Naive thymus-derived CD4-positive, alpha-beta T cell (primary cell): ENCODE measurements around the gene MIS12. TPM values are rescaled to one million over a fixed set of nuclear protein-coding genes. Genes with fewer than 3 reads are reported as not detected.

ENCODE experiments used
- ATAC-seq: fragments of 150-1000 bp; cut with Tn5 transposase; 2 replicates; pipeline ENCODE4 v1.10.0; 2021; ENCODE audit warnings: mild to moderate bottlenecking, moderate library complexity
- CTCF ChIA-PET: fragments of 350-600 bp; sonication (Branson Sonifier 250); formaldehyde crosslinking; loops from one replicate; lab custom pipeline; 2021; ENCODE audit warnings: antibody characterized with exemption; lab: Charles Lee
- POLR2A ChIA-PET: fragments of 350-600 bp; sonication (Branson Sonifier 250); formaldehyde crosslinking; loops from one replicate; lab custom pipeline; 2021; ENCODE audit warnings: antibody characterized with exemption, inconsistent platforms; lab: Charles Lee
- DNase-seq, 9 donors: peaks; one replicate each; pipeline versions ENCODE4 v3.0.0 to v3.0.0-alpha.2; 2020 to 2022; ENCODE audit warnings: mixed read lengths in 1 of 9
- H3K27ac ChIP-seq: one replicate; pipeline ENCODE4 v1.7.0; 2013; ENCODE audit warnings: mild to moderate bottlenecking, low read depth, low read length, moderate library complexity
- H3K27me3 ChIP-seq, 2 donors: one replicate each; pipeline ENCODE4 v1.7.0; 2013; ENCODE audit warnings: low read length in 2 of 2, mild to moderate bottlenecking in 2 of 2, moderate library complexity in 2 of 2; ENCODE audit not compliant: control insufficient read depth in 2 of 2, insufficient read depth in 2 of 2
- H3K36me3 ChIP-seq, 3 experiments: 1 replicate in 2 of 3; 2 replicates in 1 of 3; pipeline ENCODE4 v1.7.0; 2013; ENCODE audit warnings: low read length in 3 of 3, mild to moderate bottlenecking in 3 of 3, moderate library complexity in 1 of 3; ENCODE audit not compliant: insufficient read depth in 3 of 3, control insufficient read depth in 2 of 3
- H3K4me1 ChIP-seq, 2 donors: one replicate each; pipeline ENCODE4 v1.7.0; 2013; ENCODE audit warnings: low read length in 2 of 2, mild to moderate bottlenecking in 2 of 2, moderate library complexity in 1 of 2; ENCODE audit not compliant: control insufficient read depth in 2 of 2, insufficient read depth in 2 of 2
- H3K4me3 ChIP-seq: 2 replicates; pipeline ENCODE4 v1.7.0; 2013; ENCODE audit warnings: mild to moderate bottlenecking, low read length
- H3K9me3 ChIP-seq, 3 experiments: 1 replicate in 2 of 3; 2 replicates in 1 of 3; pipeline ENCODE4 v1.7.0; 2013; ENCODE audit warnings: low read length in 3 of 3; ENCODE audit not compliant: control insufficient read depth in 2 of 3
- H3K27ac Mint-ChIP-seq, 9 donors: one replicate each; pipeline ENCODE4 v1.8.0; 2020 to 2022; ENCODE audit warnings: mixed read lengths in 9 of 9, mild to moderate bottlenecking in 8 of 9, moderate library complexity in 5 of 9, inconsistent platforms in 2 of 9
- H3K27me3 Mint-ChIP-seq, 5 donors: one replicate each; pipeline ENCODE4 v1.8.0; 2021 to 2022; ENCODE audit warnings: mixed read lengths in 5 of 5, mild to moderate bottlenecking in 1 of 5
- H3K36me3 Mint-ChIP-seq, 5 donors: one replicate each; pipeline ENCODE4 v1.8.0; 2020 to 2022; ENCODE audit warnings: mixed read lengths in 5 of 5, mild to moderate bottlenecking in 3 of 5, inconsistent platforms in 1 of 5
- H3K4me1 Mint-ChIP-seq, 7 donors: one replicate each; pipeline ENCODE4 v1.8.0; 2020 to 2022; ENCODE audit warnings: mixed read lengths in 7 of 7, mild to moderate bottlenecking in 3 of 7, inconsistent platforms in 1 of 7
- H3K4me3 Mint-ChIP-seq, 10 donors: one replicate each; pipeline ENCODE4 v1.8.0; 2020 to 2022; ENCODE audit warnings: mild to moderate bottlenecking in 10 of 10, mixed read lengths in 10 of 10, moderate library complexity in 6 of 10, inconsistent platforms in 2 of 10
- H3K9me3 Mint-ChIP-seq, 11 donors: one replicate each; pipeline ENCODE4 v1.8.0; 2020 to 2022; ENCODE audit warnings: mixed read lengths in 11 of 11, mild to moderate bottlenecking in 4 of 11, inconsistent platforms in 1 of 11, moderate library complexity in 1 of 11
- intact Hi-C, 2 donors: fragments of 100-400 bp; cut with micrococcal nuclease; formaldehyde crosslinking; loops; one replicate each; pipeline ENCODE4 v1.15.1; 2023
- polyA plus RNA-seq, 2 donors: library from polyadenylated mRNA; unstranded; fragments of 300-500 nt; fragmentation: Illumina TruSeq; gene quantifications; one replicate each; pipeline ENCODE4 v1.2.3, GENCODE V29; 2021
- total RNA-seq, 6 experiments: library from RNA in 5 of 6; stranded (reverse) in 5 of 6; gene quantifications; 1 replicate in 5 of 6; 2 replicates in 1 of 6; pipeline ENCODE4 v1.2.3 and lab custom pipeline; 2021 to 2026

Gene MIS12
- total and polyA plus RNA-seq, 7 experiments from 2014 or later = 16.3 to 53.6 (median 26.9) TPM

DNA sequence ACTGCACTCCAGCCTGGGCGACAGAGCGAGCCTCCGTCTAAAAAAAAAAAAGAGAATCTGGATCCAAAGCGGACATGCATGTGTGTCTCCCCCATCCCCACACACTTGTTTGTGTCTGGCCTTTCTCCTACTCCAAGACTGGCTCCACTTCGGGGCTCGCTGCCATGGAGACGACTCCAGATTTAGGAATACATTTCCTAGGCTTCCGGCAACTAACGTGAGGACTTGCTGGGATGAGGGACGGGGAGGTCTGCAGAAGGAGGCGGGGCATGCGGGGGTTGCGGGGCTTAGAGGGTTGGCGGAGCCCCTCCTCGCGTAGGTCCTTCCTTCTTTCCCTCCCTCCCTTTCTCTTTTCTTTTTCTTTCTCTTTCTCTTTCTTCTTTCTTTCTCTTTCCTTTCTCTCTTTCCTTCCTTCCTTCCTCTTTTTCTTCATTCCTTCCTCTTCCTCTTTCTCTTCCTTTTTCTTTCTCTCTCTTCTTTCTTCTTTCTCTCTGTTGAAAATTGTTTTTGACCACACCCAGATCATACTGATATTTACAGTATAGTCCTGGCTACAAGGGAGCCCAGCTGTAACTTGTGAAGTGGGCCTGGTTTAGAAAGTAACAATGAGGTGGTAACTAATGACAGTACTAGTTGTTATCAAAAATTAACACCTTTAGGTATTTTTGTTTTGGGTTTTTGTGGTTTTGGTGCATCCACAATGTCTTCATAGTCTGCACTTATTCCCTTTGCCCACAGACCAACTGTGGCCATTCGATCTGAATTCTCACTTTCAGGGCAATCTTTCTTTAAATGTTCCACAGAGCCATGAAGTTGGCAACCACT lies 25.2 kb downstream of the MIS12 start:
- Mint-ChIP-seq H3K9me3 (peaks cover 0 to 7% (median 0%) of the 10 kb centered on the region in 11 donors), H3K36me3 (peaks cover 20 to 66% (median 57%) of the 10 kb centered on the region in 5 donors), H3K27me3 (no peaks in the 10 kb centered on the region), H3K4me3 (peak overlapping the region in 2 of 10 donors; percentile 12 to 29), H3K4me1 (peaks cover 27 to 47% (median 39%) of the 10 kb centered on the region in 7 donors), H3K27ac (peak overlapping the region in 8 of 9 donors; percentile 39 to 86 (median 67))
- ChIA-PET CTCF (no interaction called here), POLR2A (interaction anchor here (1.3 kb wide), 1 partner anchor 25 kb away, joined by 5 read pairs; no protein-coding TSS in a partner anchor)
- Histone ChIP-seq H3K27me3 (no peaks in the 10 kb centered on the region), H3K36me3 (peaks cover 6 to 44% (median 13%) of the 10 kb centered on the region in 3 experiments), H3K9me3 (no peaks in the 10 kb centered on the region), H3K4me1 (peaks cover 21 to 23% of the 10 kb centered on the region in 2 donors), H3K4me3 (no peak overlapping the region), H3K27ac (no peak overlapping the region)
- DNase-seq (no peak), ATAC-seq (no peak)
- intact Hi-C loops = no loop called here

- Mint-ChIP-seq H3K36me3 (peaks cover 32 to 72% (median 63%) of the 10 kb centered on the region in 5 donors), H3K4me1 (peaks cover 27 to 47% (median 36%) of the 10 kb centered on the region in 7 donors), H3K27me3 (no peaks in the 10 kb centered on the region), H3K9me3 (peaks cover 0 to 7% (median 0%) of the 10 kb centered on the region in 11 donors), H3K4me3 (peak overlapping the region; percentile 4 to 73 (median 57)), H3K27ac (peak overlapping the region; percentile 14 to 89 (median 78))
- Histone ChIP-seq H3K27ac (peak overlapping the region; percentile 36), H3K4me3 (no peak overlapping the region), H3K4me1 (peaks cover 21 to 23% of the 10 kb centered on the region in 2 donors), H3K9me3 (no peaks in the 10 kb centered on the region), H3K27me3 (no peaks in the 10 kb centered on the region), H3K36me3 (peaks cover 6 to 57% (median 13%) of the 10 kb centered on the region in 3 experiments)
- peak; percentile 78 for ATAC-seq
- intact Hi-C loops = loop anchor here in 1 of 2 donors (1.0 kb wide), 2 partner anchors 12 to 27 kb away; partner anchors contain the start of genes DERL2 and MIS12
- peak in 7 of 9 donors; percentile 27 to 62 (median 57) for DNase-seq
- CTCF ChIA-PET = no interaction called here
- POLR2A ChIA-PET = interaction anchor here (1.3 kb wide), 1 partner anchor 70 kb away, joined by 3 read pairs; no protein-coding TSS in a partner anchor
Measured at GRCh38 chr17:5513628-5514027, 27.3 kb downstream of the MIS12 start.

GRCh38 chr17:5514976-5515375 lies 28.6 kb downstream of the MIS12 start:
- H3K27me3 ChIP-seq = no peaks in the 10 kb centered on the region
- peak overlapping the region in 4 of 9 donors; percentile 18 to 59 (median 24) for H3K27ac Mint-ChIP-seq
- DNase-seq = no peak
- peak overlapping the region in 2 of 10 donors; percentile 48 to 55 for H3K4me3 Mint-ChIP-seq
- H3K27me3 Mint-ChIP-seq = no peaks in the 10 kb centered on the region
- ChIA-PET CTCF (no interaction called here), POLR2A (interaction anchor here (1.7 kb wide), 1 partner anchor 12 kb away, joined by 6 read pairs; no protein-coding TSS in a partner anchor)
- peaks cover 26 to 47% (median 36%) of the 10 kb centered on the region in 7 donors for H3K4me1 Mint-ChIP-seq
- no peak overlapping the region for H3K27ac ChIP-seq
- intact Hi-C loops = no loop called here
- H3K36me3 ChIP-seq = peaks cover 6 to 45% (median 13%) of the 10 kb centered on the region in 3 experiments
- H3K9me3 ChIP-seq = no peaks in the 10 kb centered on the region
- peaks cover 0 to 7% (median 0%) of the 10 kb centered on the region in 11 donors for H3K9me3 Mint-ChIP-seq
- peaks cover 21 to 23% of the 10 kb centered on the region in 2 donors for H3K4me1 ChIP-seq
- H3K36me3 Mint-ChIP-seq = peaks cover 32 to 64% (median 59%) of the 10 kb centered on the region in 5 donors
- H3K4me3 ChIP-seq = no peak overlapping the region
- ATAC-seq = no peak

DNA sequence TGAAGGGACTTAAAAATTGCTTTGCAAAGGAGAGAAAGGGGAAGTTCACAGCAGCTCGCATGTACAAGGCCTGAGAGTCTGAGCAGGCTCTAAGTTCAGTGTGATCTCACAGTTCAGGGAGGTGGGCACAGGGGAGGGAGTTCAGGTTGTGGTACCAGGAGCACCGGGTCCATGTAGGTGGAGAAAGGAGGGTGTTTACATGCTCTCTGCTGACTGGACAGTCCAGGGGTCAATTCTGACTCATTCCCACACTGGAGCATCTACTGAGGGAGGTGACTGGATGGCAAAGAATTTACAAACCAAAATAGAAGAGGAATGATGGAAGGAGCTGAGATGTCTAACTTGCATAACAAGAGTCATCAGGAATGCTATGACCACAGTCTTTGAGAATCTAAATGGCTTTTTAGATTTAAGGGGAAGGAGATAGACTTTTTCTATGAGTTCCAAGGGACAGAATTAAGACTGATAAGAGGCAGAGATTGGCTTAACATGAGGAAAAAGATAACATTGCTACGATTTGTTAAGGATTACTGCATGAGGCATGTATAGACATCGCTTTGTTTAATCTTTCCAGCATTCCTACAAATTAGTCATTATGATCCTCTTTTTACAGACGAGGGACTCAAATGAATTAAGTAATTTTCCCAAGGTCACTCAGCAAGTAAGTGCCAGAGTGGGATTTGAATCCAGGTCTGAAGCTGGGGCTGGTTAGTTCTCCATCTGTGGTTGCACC lies 29.9 kb downstream of the MIS12 start:
- no peak overlapping the region for H3K4me3 ChIP-seq
- peaks cover 21 to 23% of the 10 kb centered on the region in 2 donors for H3K4me1 ChIP-seq
- Mint-ChIP-seq H3K9me3 (peaks cover 0 to 7% (median 0%) of the 10 kb centered on the region in 11 donors), H3K4me1 (peaks cover 26 to 47% (median 37%) of the 10 kb centered on the region in 7 donors), H3K36me3 (peaks cover 42 to 70% (median 62%) of the 10 kb centered on the region in 5 donors), H3K4me3 (no peak overlapping the region), H3K27ac (peak overlapping the region in 8 of 9 donors; percentile 6 to 74 (median 62)), H3K27me3 (no peaks in the 10 kb centered on the region)
- H3K27me3 ChIP-seq = no peaks in the 10 kb centered on the region
- ATAC-seq (no peak), DNase-seq (no peak)
- ChIA-PET CTCF (no interaction called here), POLR2A (interaction anchor here (1.7 kb wide), 1 partner anchor 11 kb away, joined by 6 read pairs; no protein-coding TSS in a partner anchor)
- H3K9me3 ChIP-seq = no peaks in the 10 kb centered on the region
- peaks cover 6 to 52% (median 19%) of the 10 kb centered on the region in 3 experiments for H3K36me3 ChIP-seq
- H3K27ac ChIP-seq = no peak overlapping the region
- intact Hi-C loops = no loop called here

- H3K36me3 ChIP-seq = peaks cover 8 to 81% (median 9%) of the 10 kb centered on the region in 3 experiments
- Mint-ChIP-seq H3K27ac (peak overlapping the region in 6 of 9 donors; percentile 23 to 76 (median 34)), H3K4me1 (peaks cover 0 to 11% (median 0%) of the 10 kb centered on the region in 7 donors), H3K27me3 (no peaks in the 10 kb centered on the region), H3K36me3 (peaks cover 20 to 52% (median 35%) of the 10 kb centered on the region in 5 donors), H3K9me3 (no peaks in the 10 kb centered on the region), H3K4me3 (no peak overlapping the region)
- H3K4me3 ChIP-seq = no peak overlapping the region
- CTCF ChIA-PET = no interaction called here
- DNase-seq = no peak
- ATAC-seq = no peak
- no peaks in the 10 kb centered on the region for H3K27me3 ChIP-seq
- H3K27ac ChIP-seq = no peak overlapping the region
- H3K9me3 ChIP-seq = no peaks in the 10 kb centered on the region
- intact Hi-C loops = no loop called here
- H3K4me1 ChIP-seq = no peaks in the 10 kb centered on the region
- POLR2A ChIA-PET = no interaction called here
Measured at GRCh38 chr17:5522476-5522875, 36.1 kb downstream of the MIS12 start.

DNA sequence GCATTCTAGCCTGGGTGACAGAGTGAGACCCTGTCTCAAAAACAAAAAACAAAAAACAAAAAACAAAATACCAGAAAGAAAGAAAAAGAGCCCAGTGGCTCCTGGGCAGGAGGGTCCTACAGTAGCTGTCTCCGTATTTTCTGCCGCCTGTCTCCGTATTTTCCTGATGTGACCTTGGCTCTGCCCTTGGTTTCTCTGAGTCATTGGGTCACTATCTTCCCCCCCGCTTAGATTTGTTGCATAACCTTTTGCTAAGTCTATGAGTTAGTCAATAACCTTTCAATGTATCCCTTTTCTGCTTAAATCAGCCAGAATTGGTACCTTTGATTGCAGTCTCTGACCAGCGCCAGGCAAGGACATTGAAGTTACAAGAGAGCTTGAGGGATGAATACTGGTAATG lies 36.9 kb downstream of the MIS12 start:
- H3K27ac Mint-ChIP-seq = peak overlapping the region in 2 of 9 donors; percentile 65 to 72
- no peaks in the 10 kb centered on the region for H3K9me3 Mint-ChIP-seq
- Histone ChIP-seq H3K27ac (no peak overlapping the region), H3K36me3 (peaks cover 8 to 81% (median 9%) of the 10 kb centered on the region in 3 experiments), H3K9me3 (no peaks in the 10 kb centered on the region), H3K4me1 (no peaks in the 10 kb centered on the region), H3K4me3 (no peak overlapping the region), H3K27me3 (no peaks in the 10 kb centered on the region)
- DNase-seq (no peak), ATAC-seq (no peak)
- peaks cover 0 to 11% (median 0%) of the 10 kb centered on the region in 7 donors for H3K4me1 Mint-ChIP-seq
- H3K4me3 Mint-ChIP-seq = no peak overlapping the region
- peaks cover 15 to 50% (median 27%) of the 10 kb centered on the region in 5 donors for H3K36me3 Mint-ChIP-seq
- ChIA-PET POLR2A (interaction anchor here (0.6 kb wide), 1 partner anchor 1965 kb away, joined by 4 read pairs; no protein-coding TSS in a partner anchor), CTCF (no interaction called here)
- H3K27me3 Mint-ChIP-seq = no peaks in the 10 kb centered on the region
- intact Hi-C loops = no loop called here
